Upper lobe of left lung (tissue), 4 donors: Measurements from ENCODE around the gene PTPRD.

ENCODE experiments used
- CTCF ChIP-seq, 6 experiments: fragments of 450-650 bp in 4 of 6; fragments of 200-600 bp in 2 of 6; sonication (generic) in 2 of 6; IDR thresholded peaks; one replicate each; pipeline ENCODE4 v1.5.1; 2016 to 2019; ENCODE audit warnings: antibody characterized with exemption in 6 of 6
- POLR2A ChIP-seq, 4 donors: fragments of 450-650 bp; IDR thresholded peaks; one replicate each; pipeline ENCODE4 v1.5.1; 2016 to 2017; ENCODE audit warnings: antibody characterized with exemption in 4 of 4, mild to moderate bottlenecking in 2 of 4

GRCh38 chr9:9229269-9229668 is 1383.5 kb downstream of the PTPRD start:
- TF ChIP-seq CTCF (IDR thresholded peaks at IDR 0.05) (no peak), POLR2A (IDR thresholded peaks at IDR 0.05) (no peak)
